ENCODE measurements around the gene AADACL4.

- no peak for TF ChIP-seq POLR2AphosphoS5 (IDR thresholded peaks at IDR 0.05)
- no peak for TF ChIP-seq CTCF (IDR thresholded peaks at IDR 0.05)
- no peak for TF ChIP-seq POLR2A (IDR thresholded peaks at IDR 0.05)
Observed at GRCh38 chr1:12662556-12662955, 18.7 kb downstream of the AADACL4 start.
